ENCODE results near the gene SSBP2.
"Not testable (repeated sequence)": the region's sequence is repeated elsewhere in the genome, so short reads cannot be mapped to it uniquely, and the experiment has no call there.

Gene SSBP2

GRCh38 chr5:81719743-81720345 lies 31.1 kb downstream of the SSBP2 start:
- Histone ChIP-seq H3K9ac (ENCODE audit: low read depth in 1 of 2, low read length in 2 of 2) (no peak overlapping the region), H3K36me3 (ENCODE audit: control insufficient read depth in 1 of 2, insufficient read depth in 2 of 2, low read length in 2 of 2) (no peaks in the 10 kb centered on the region), H3K4me3 (ENCODE audit: low read depth in 1 of 2, low read length in 2 of 2) (no peak overlapping the region), H3K9me3 (ENCODE audit: control insufficient read depth in 1 of 2, low read length in 2 of 2) (no peaks in the 10 kb centered on the region), H3K27ac (ENCODE audit: low read depth, low read length) (no peak overlapping the region), H3K27me3 (ENCODE audit: control insufficient read depth in 1 of 2, insufficient read depth in 2 of 2, low read length in 2 of 2) (no peaks in the 10 kb centered on the region), H3K4me1 (ENCODE audit: control insufficient read depth in 1 of 2, insufficient read depth in 2 of 2, low read length in 2 of 2) (peaks cover 0 to 3% of the 10 kb centered on the region in 2 donors)

- Histone ChIP-seq H3K9me3 (ENCODE audit: control insufficient read depth in 1 of 2, low read length in 2 of 2) (no peaks in the 10 kb centered on the region), H3K4me3 (ENCODE audit: low read depth in 1 of 2, low read length in 2 of 2) (no peak overlapping the region), H3K27ac (ENCODE audit: low read depth, low read length) (no peak overlapping the region), H3K9ac (ENCODE audit: low read depth in 1 of 2, low read length in 2 of 2) (no peak overlapping the region), H3K36me3 (ENCODE audit: control insufficient read depth in 1 of 2, insufficient read depth in 2 of 2, low read length in 2 of 2) (no peaks in the 10 kb centered on the region), H3K27me3 (ENCODE audit: control insufficient read depth in 1 of 2, insufficient read depth in 2 of 2, low read length in 2 of 2) (no peaks in the 10 kb centered on the region), H3K4me1 (ENCODE audit: control insufficient read depth in 1 of 2, insufficient read depth in 2 of 2, low read length in 2 of 2) (peaks cover 0 to 3% of the 10 kb centered on the region in 2 donors)
These were observed 32.6 kb downstream of the SSBP2 start for GRCh38 chr5:81718300-81718699.

GRCh38 chr5:81717860-81718259 lies 33.0 kb downstream of the SSBP2 start:
- H3K27ac ChIP-seq (ENCODE audit: low read depth, low read length) = no peak overlapping the region
- H3K4me1 ChIP-seq (ENCODE audit: control insufficient read depth in 1 of 2, insufficient read depth in 2 of 2, low read length in 2 of 2) = peaks cover 0 to 3% of the 10 kb centered on the region in 2 donors
- no peaks in the 10 kb centered on the region for H3K27me3 ChIP-seq (ENCODE audit: control insufficient read depth in 1 of 2, insufficient read depth in 2 of 2, low read length in 2 of 2)
- no peaks in the 10 kb centered on the region for H3K36me3 ChIP-seq (ENCODE audit: control insufficient read depth in 1 of 2, insufficient read depth in 2 of 2, low read length in 2 of 2)
- no peaks in the 10 kb centered on the region for H3K9me3 ChIP-seq (ENCODE audit: control insufficient read depth in 1 of 2, low read length in 2 of 2)
- H3K9ac ChIP-seq (ENCODE audit: low read depth in 1 of 2, low read length in 2 of 2) = no peak overlapping the region
- H3K4me3 ChIP-seq (ENCODE audit: low read depth in 1 of 2, low read length in 2 of 2) = no peak overlapping the region

- Histone ChIP-seq H3K9me3 (ENCODE audit: control insufficient read depth in 1 of 2, low read length in 2 of 2) (no peaks in the 10 kb centered on the region), H3K27me3 (ENCODE audit: control insufficient read depth in 1 of 2, insufficient read depth in 2 of 2, low read length in 2 of 2) (no peaks in the 10 kb centered on the region), H3K9ac (ENCODE audit: low read depth in 1 of 2, low read length in 2 of 2) (no peak overlapping the region), H3K4me3 (ENCODE audit: low read depth in 1 of 2, low read length in 2 of 2) (no peak overlapping the region), H3K36me3 (ENCODE audit: control insufficient read depth in 1 of 2, insufficient read depth in 2 of 2, low read length in 2 of 2) (no peaks in the 10 kb centered on the region), H3K4me1 (ENCODE audit: control insufficient read depth in 1 of 2, insufficient read depth in 2 of 2, low read length in 2 of 2) (peaks cover 0 to 3% of the 10 kb centered on the region in 2 donors), H3K27ac (ENCODE audit: low read depth, low read length) (no peak overlapping the region)
These were observed 33.7 kb downstream of the SSBP2 start for GRCh38 chr5:81717226-81717625.

- not testable (repeated sequence) for H3K27me3 ChIP-seq (ENCODE audit: control insufficient read depth in 1 of 2, insufficient read depth in 2 of 2, low read length in 2 of 2); H3K36me3 ChIP-seq (ENCODE audit: control insufficient read depth in 1 of 2, insufficient read depth in 2 of 2, low read length in 2 of 2); H3K4me1 ChIP-seq (ENCODE audit: control insufficient read depth in 1 of 2, insufficient read depth in 2 of 2, low read length in 2 of 2); H3K27ac ChIP-seq (ENCODE audit: low read depth, low read length); H3K4me3 ChIP-seq (ENCODE audit: low read depth in 1 of 2, low read length in 2 of 2); H3K9ac ChIP-seq (ENCODE audit: low read depth in 1 of 2, low read length in 2 of 2); H3K9me3 ChIP-seq (ENCODE audit: control insufficient read depth in 1 of 2, low read length in 2 of 2)
These were observed 36.8 kb downstream of the SSBP2 start for GRCh38 chr5:81714076-81714475.

GRCh38 chr5:81708889-81709288 lies 42.0 kb downstream of the SSBP2 start:
- Histone ChIP-seq H3K27me3 (ENCODE audit: control insufficient read depth in 1 of 2, insufficient read depth in 2 of 2, low read length in 2 of 2) (no peaks in the 10 kb centered on the region), H3K9me3 (ENCODE audit: control insufficient read depth in 1 of 2, low read length in 2 of 2) (no peaks in the 10 kb centered on the region), H3K4me1 (ENCODE audit: control insufficient read depth in 1 of 2, insufficient read depth in 2 of 2, low read length in 2 of 2) (no peaks in the 10 kb centered on the region), H3K27ac (ENCODE audit: low read depth, low read length) (no peak overlapping the region), H3K4me3 (ENCODE audit: low read depth in 1 of 2, low read length in 2 of 2) (no peak overlapping the region), H3K36me3 (ENCODE audit: control insufficient read depth in 1 of 2, insufficient read depth in 2 of 2, low read length in 2 of 2) (no peaks in the 10 kb centered on the region), H3K9ac (ENCODE audit: low read depth in 1 of 2, low read length in 2 of 2) (no peak overlapping the region)

- no peak overlapping the region for H3K27ac ChIP-seq (ENCODE audit: low read depth, low read length)
- no peaks in the 10 kb centered on the region for H3K27me3 ChIP-seq (ENCODE audit: control insufficient read depth in 1 of 2, insufficient read depth in 2 of 2, low read length in 2 of 2)
- no peaks in the 10 kb centered on the region for H3K36me3 ChIP-seq (ENCODE audit: control insufficient read depth in 1 of 2, insufficient read depth in 2 of 2, low read length in 2 of 2)
- H3K9ac ChIP-seq (ENCODE audit: low read depth in 1 of 2, low read length in 2 of 2) = no peak overlapping the region
- no peak overlapping the region for H3K4me3 ChIP-seq (ENCODE audit: low read depth in 1 of 2, low read length in 2 of 2)
- H3K9me3 ChIP-seq (ENCODE audit: control insufficient read depth in 1 of 2, low read length in 2 of 2) = peaks cover 4 to 9% of the 10 kb centered on the region in 2 donors
- H3K4me1 ChIP-seq (ENCODE audit: control insufficient read depth in 1 of 2, insufficient read depth in 2 of 2, low read length in 2 of 2) = no peaks in the 10 kb centered on the region
These were observed 47.1 kb downstream of the SSBP2 start for GRCh38 chr5:81703840-81704239.

- Histone ChIP-seq H3K27me3 (ENCODE audit: control insufficient read depth in 1 of 2, insufficient read depth in 2 of 2, low read length in 2 of 2) (no peaks in the 10 kb centered on the region), H3K27ac (ENCODE audit: low read depth, low read length) (no peak overlapping the region), H3K9ac (ENCODE audit: low read depth in 1 of 2, low read length in 2 of 2) (no peak overlapping the region), H3K36me3 (ENCODE audit: control insufficient read depth in 1 of 2, insufficient read depth in 2 of 2, low read length in 2 of 2) (no peaks in the 10 kb centered on the region), H3K9me3 (ENCODE audit: control insufficient read depth in 1 of 2, low read length in 2 of 2) (peaks cover 4 to 9% of the 10 kb centered on the region in 2 donors), H3K4me1 (ENCODE audit: control insufficient read depth in 1 of 2, insufficient read depth in 2 of 2, low read length in 2 of 2) (no peaks in the 10 kb centered on the region), H3K4me3 (ENCODE audit: low read depth in 1 of 2, low read length in 2 of 2) (no peak overlapping the region)
These were observed 50.7 kb downstream of the SSBP2 start for GRCh38 chr5:81700166-81700565.

- Histone ChIP-seq H3K4me3 (ENCODE audit: low read depth in 1 of 2, low read length in 2 of 2) (no peak overlapping the region), H3K4me1 (ENCODE audit: control insufficient read depth in 1 of 2, insufficient read depth in 2 of 2, low read length in 2 of 2) (no peaks in the 10 kb centered on the region), H3K9ac (ENCODE audit: low read depth in 1 of 2, low read length in 2 of 2) (no peak overlapping the region), H3K27me3 (ENCODE audit: control insufficient read depth in 1 of 2, insufficient read depth in 2 of 2, low read length in 2 of 2) (no peaks in the 10 kb centered on the region), H3K27ac (ENCODE audit: low read depth, low read length) (no peak overlapping the region), H3K9me3 (ENCODE audit: control insufficient read depth in 1 of 2, low read length in 2 of 2) (peaks cover 4 to 9% of the 10 kb centered on the region in 2 donors), H3K36me3 (ENCODE audit: control insufficient read depth in 1 of 2, insufficient read depth in 2 of 2, low read length in 2 of 2) (no peaks in the 10 kb centered on the region)
These were observed 52.1 kb downstream of the SSBP2 start for GRCh38 chr5:81698813-81699212.

GRCh38 chr5:81696418-81697397 lies 54.2 kb downstream of the SSBP2 start:
- Histone ChIP-seq H3K27ac (ENCODE audit: low read depth, low read length) (no peak overlapping the region), H3K9me3 (ENCODE audit: control insufficient read depth in 1 of 2, low read length in 2 of 2) (peaks cover 4 to 9% of the 10 kb centered on the region in 2 donors), H3K27me3 (ENCODE audit: control insufficient read depth in 1 of 2, insufficient read depth in 2 of 2, low read length in 2 of 2) (no peaks in the 10 kb centered on the region), H3K36me3 (ENCODE audit: control insufficient read depth in 1 of 2, insufficient read depth in 2 of 2, low read length in 2 of 2) (no peaks in the 10 kb centered on the region), H3K4me1 (ENCODE audit: control insufficient read depth in 1 of 2, insufficient read depth in 2 of 2, low read length in 2 of 2) (no peaks in the 10 kb centered on the region), H3K9ac (ENCODE audit: low read depth in 1 of 2, low read length in 2 of 2) (no peak overlapping the region), H3K4me3 (ENCODE audit: low read depth in 1 of 2, low read length in 2 of 2) (no peak overlapping the region)
